ENCODE measurements around the gene RBMS3. TPM values are rescaled to one million over a fixed set of nuclear protein-coding genes. Genes with fewer than 3 reads are reported as not detected.

The RBMS3 gene
- total RNA-seq, 2 donors from 2014 or later, result 27.3 to 51.4 TPM

DNA sequence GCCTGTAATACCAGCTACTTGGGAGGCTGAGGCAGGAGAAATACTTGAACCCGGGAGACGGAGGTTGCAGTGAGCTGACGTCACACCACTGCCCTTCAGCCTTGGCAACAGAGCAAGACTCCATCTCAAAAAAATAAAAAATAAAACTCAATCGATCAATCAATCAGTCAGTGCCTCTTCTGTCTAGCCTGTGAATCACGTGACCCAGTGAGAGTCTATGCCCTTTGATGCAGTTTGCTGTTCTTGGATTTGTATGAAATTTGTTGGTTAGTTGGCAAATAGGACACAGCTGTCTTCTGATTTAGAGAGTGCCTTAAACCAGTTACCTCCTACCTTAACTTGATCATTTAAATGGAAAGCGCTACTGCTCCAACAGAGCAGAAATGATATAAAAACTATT, 3.6 kb upstream of the RBMS3 start:
- no peak for DNase-seq (ENCODE audit: low spot score)
- Histone ChIP-seq H3K27me3 (no peaks in the 10 kb centered on the region), H3K27ac (no peak overlapping the region), H3K36me3 (no peaks in the 10 kb centered on the region), H3K9me3 (no peaks in the 10 kb centered on the region), H3K4me3 (no peak overlapping the region), H3K4me1 (peaks cover 0 to 27% of the 10 kb centered on the region in 2 donors)
- TF ChIP-seq, protein P1, sequence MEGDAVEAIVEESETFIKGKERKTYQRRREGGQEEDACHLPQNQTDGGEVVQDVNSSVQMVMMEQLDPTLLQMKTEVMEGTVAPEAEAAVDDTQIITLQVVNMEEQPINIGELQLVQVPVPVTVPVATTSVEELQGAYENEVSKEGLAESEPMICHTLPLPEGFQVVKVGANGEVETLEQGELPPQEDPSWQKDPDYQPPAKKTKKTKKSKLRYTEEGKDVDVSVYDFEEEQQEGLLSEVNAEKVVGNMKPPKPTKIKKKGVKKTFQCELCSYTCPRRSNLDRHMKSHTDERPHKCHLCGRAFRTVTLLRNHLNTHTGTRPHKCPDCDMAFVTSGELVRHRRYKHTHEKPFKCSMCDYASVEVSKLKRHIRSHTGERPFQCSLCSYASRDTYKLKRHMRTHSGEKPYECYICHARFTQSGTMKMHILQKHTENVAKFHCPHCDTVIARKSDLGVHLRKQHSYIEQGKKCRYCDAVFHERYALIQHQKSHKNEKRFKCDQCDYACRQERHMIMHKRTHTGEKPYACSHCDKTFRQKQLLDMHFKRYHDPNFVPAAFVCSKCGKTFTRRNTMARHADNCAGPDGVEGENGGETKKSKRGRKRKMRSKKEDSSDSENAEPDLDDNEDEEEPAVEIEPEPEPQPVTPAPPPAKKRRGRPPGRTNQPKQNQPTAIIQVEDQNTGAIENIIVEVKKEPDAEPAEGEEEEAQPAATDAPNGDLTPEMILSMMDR (IDR thresholded peaks at IDR 0.05), result no peak

DNA sequence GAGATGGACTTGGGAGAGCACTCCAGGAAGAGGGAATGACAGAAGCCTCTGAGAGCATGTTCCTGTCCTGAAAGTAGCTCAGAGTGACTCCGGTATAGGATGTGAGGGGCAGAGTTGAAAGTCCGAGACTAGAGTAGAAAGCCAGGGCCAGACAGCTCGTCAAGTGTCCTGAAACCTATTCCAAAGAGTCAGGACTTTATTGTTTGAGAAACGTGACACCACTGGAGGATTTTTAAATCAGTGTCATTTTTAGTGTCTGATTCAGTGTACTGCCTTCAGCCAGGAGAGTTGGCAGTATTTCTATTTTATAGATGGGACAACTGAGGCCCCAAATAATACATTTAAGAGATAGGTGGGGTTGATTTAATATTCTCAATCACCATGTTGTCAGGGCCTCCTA, 1.6 kb upstream of the RBMS3 start:
- Histone ChIP-seq H3K27ac (peak overlapping the region; percentile 89 to 92), H3K36me3 (no peaks in the 10 kb centered on the region), H3K9me3 (no peaks in the 10 kb centered on the region), H3K4me1 (peaks cover 0 to 27% of the 10 kb centered on the region in 2 donors), H3K27me3 (no peaks in the 10 kb centered on the region), H3K4me3 (peak overlapping the region; percentile 51 to 62)
- no peak for DNase-seq (ENCODE audit: low spot score)
- TF ChIP-seq, protein P1 (IDR thresholded peaks at IDR 0.05), result no peak

DNA sequence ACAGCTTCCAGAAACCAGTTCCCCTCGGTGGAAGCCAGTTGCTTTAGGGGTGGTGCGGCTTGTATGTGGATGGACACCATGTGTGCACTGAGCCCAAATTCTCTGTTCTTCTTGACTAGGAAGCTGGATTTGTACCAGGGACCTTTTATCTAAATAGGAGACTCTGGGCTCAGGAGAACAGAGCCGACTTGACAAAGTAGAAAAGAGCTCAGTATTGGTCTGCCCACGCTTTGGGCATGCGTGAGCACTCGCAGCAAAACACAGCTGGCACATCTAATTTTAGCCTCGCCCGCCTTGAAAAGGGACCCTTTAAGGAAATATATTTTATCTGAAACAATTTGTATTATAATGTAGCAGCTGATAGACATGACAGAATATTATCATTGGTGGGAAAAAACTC, 1.1 kb upstream of the RBMS3 start:
- Histone ChIP-seq H3K4me1 (peaks cover 0 to 27% of the 10 kb centered on the region in 2 donors), H3K27ac (peak overlapping the region; percentile 89 to 92), H3K36me3 (no peaks in the 10 kb centered on the region), H3K9me3 (no peaks in the 10 kb centered on the region), H3K27me3 (no peaks in the 10 kb centered on the region), H3K4me3 (peak overlapping the region; percentile 51 to 62)
- no peak for DNase-seq (ENCODE audit: low spot score)
- TF ChIP-seq, protein P1 (IDR thresholded peaks at IDR 0.05), result no peak

DNA sequence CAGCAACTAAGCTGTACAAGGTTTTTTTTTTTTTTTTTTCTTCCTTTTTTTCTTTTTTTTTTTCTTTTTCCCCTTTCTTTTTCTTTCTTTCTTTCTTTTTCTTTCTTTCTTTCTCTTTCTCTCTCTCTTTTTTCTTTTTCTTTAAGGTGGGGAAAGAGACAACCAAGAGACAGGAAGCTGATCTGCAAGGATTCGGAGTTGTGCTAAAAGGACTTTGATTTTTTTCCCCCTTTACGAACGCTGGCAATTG, 148 bp downstream of the RBMS3 start:
- no peaks in the 10 kb centered on the region for H3K27me3 ChIP-seq
- H3K36me3 ChIP-seq, result no peaks in the 10 kb centered on the region
- TF ChIP-seq, protein P1 (IDR thresholded peaks at IDR 0.05), result no peak
- DNase-seq (ENCODE audit: low spot score), result no peak
- peak overlapping the region; percentile 51 to 62 for H3K4me3 ChIP-seq
- H3K27ac ChIP-seq, result peak overlapping the region; percentile 89 to 92
- peaks cover 0 to 37% of the 10 kb centered on the region in 2 donors for H3K4me1 ChIP-seq
- no peaks in the 10 kb centered on the region for H3K9me3 ChIP-seq

DNA sequence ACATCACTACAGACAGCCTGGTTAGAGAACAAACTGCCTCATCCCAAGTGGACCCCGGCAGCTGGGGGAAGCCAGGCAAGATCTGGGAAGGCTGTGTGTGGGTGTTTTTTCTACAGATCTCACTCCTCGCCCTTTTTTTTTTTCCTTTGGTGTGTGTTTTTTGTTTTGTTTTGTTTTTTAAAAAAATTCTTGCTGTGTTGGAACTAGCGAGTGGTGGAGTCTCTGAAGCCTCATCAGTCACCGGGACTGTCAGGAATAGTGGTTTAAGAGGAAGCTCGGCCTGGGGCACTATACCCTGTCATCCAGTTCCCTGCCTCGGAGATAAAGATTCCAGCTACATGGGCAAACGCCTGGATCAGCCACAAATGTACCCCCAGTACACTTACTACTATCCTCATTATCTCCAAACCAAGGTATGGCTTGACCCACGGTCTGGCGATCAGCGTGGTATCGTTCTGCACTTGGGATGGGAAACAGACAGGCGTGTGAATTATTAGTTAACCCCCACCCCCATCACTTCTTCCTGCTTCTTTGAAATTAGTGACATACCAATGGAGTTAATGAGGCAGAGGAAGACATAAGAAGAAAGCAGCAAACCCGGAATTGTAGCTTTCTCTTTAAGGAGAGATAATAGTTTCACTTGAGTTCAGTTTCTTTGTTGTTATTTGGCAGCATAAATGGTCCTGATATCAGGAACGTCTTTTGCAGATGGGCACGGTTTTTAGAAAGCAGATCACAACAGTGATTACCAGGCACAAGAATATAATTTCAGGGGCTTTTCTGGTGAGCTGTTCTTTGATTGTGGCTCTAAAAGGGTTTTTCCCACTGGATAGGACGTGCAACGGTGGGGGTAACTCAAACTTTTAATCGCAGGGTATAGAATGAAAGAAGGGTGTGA, 722 bp downstream of the RBMS3 start:
- no peaks in the 10 kb centered on the region for H3K36me3 ChIP-seq
- H3K9me3 ChIP-seq, result no peaks in the 10 kb centered on the region
- H3K4me1 ChIP-seq, result peaks cover 0 to 37% of the 10 kb centered on the region in 2 donors
- no peak for DNase-seq (ENCODE audit: low spot score)
- H3K27me3 ChIP-seq, result no peaks in the 10 kb centered on the region
- H3K27ac ChIP-seq, result peak overlapping the region; percentile 89 to 92
- TF ChIP-seq, protein P1 (IDR thresholded peaks at IDR 0.05), result no peak
- peak overlapping the region; percentile 51 to 62 for H3K4me3 ChIP-seq
